Measurements from ENCODE around the gene JPH3. TPM values are rescaled to one million over a fixed set of nuclear protein-coding genes. Genes with fewer than 3 reads are reported as not detected.
A peak's percentile ranks its signal among the peaks of the same experiment; 100 is the strongest.

JPH3 gene
- total and polyA plus RNA-seq, 12 donors: 0.06 to 0.79 (median 0.10) TPM; not detected in 6

DNA sequence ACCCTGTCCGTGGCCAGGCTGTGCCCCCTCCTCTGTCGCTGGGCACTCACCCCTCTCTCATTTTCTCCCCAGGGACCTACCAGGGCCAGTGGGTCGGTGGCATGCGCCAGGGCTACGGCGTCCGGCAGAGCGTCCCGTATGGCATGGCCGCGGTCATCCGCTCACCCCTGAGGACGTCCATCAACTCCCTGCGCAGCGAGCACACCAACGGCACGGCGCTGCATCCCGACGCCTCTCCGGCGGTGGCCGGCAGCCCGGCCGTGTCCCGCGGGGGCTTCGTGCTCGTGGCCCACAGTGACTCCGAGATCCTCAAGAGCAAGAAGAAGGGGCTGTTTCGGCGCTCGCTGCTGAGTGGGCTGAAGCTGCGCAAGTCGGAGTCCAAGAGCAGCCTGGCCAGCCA lies 41.9 kb downstream of the JPH3 start:
- ATAC-seq (no peak), DNase-seq (no peak)
- 94 to 97% methylated on average over 35 of the region's 35 CpGs for WGBS, 2 donors
- TF ChIP-seq, protein P1, sequence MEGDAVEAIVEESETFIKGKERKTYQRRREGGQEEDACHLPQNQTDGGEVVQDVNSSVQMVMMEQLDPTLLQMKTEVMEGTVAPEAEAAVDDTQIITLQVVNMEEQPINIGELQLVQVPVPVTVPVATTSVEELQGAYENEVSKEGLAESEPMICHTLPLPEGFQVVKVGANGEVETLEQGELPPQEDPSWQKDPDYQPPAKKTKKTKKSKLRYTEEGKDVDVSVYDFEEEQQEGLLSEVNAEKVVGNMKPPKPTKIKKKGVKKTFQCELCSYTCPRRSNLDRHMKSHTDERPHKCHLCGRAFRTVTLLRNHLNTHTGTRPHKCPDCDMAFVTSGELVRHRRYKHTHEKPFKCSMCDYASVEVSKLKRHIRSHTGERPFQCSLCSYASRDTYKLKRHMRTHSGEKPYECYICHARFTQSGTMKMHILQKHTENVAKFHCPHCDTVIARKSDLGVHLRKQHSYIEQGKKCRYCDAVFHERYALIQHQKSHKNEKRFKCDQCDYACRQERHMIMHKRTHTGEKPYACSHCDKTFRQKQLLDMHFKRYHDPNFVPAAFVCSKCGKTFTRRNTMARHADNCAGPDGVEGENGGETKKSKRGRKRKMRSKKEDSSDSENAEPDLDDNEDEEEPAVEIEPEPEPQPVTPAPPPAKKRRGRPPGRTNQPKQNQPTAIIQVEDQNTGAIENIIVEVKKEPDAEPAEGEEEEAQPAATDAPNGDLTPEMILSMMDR (IDR thresholded peaks at IDR 0.05): no peak
- no peaks in the 10 kb centered on the region for H3K4me1 ChIP-seq
- no peaks in the 10 kb centered on the region for H3K36me3 ChIP-seq
- H3K27me3 ChIP-seq: peaks cover 7 to 57% (median 33%) of the 10 kb centered on the region in 7 donors
- intact Hi-C loops (cut with DNase I): no loop called here
- H3K4me3 ChIP-seq: no peak overlapping the region
- peaks cover 0 to 4% (median 0%) of the 10 kb centered on the region in 11 donors for H3K9me3 ChIP-seq
- H3K27ac ChIP-seq: no peak overlapping the region

DNA sequence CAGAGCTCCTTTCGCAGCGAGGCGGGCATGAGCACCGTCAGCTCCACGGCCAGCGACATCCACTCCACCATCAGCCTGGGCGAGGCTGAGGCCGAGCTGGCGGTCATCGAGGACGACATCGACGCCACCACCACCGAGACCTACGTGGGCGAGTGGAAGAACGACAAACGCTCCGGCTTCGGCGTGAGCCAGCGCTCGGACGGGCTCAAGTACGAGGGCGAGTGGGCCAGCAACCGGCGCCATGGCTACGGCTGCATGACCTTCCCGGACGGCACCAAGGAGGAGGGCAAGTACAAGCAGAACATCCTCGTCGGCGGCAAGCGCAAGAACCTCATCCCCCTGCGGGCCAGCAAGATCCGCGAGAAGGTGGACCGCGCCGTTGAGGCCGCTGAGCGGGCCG lies 42.3 kb downstream of the JPH3 start:
- no peaks in the 10 kb centered on the region for H3K4me1 ChIP-seq
- peaks cover 7 to 62% (median 37%) of the 10 kb centered on the region in 7 donors for H3K27me3 ChIP-seq
- intact Hi-C loops (cut with DNase I): no loop called here
- DNase-seq: no peak
- no peak overlapping the region for H3K4me3 ChIP-seq
- H3K36me3 ChIP-seq: no peaks in the 10 kb centered on the region
- H3K27ac ChIP-seq: no peak overlapping the region
- peaks cover 0 to 4% (median 0%) of the 10 kb centered on the region in 11 donors for H3K9me3 ChIP-seq
- ATAC-seq: no peak
- 97% methylated on average over 44 of the region's 44 CpGs for WGBS, 2 donors
- TF ChIP-seq, protein P1 (IDR thresholded peaks at IDR 0.05): no peak

DNA sequence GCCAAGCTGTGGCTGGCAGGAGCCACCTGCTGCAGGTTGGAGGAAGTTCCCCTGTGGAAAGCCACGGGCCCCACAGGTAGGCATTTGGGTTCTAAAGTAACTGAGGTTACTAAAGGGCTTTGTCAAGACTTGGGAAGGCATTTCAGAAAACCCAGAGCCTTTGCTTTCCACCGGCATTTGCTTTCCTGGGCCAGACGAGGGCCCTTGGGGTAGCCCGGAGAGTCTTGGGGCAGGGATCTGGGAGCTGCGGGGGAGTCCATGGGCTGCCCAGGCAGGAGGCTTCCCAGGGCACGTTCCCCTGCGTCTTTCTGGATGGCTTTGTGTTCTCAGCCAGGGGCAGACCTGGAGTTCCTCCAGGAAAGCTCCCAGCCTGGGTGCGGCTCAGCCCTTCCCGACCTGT lies 43.5 kb downstream of the JPH3 start:
- Histone ChIP-seq H3K4me3 (no peak overlapping the region), H3K27me3 (peaks cover 7 to 66% (median 32%) of the 10 kb centered on the region in 7 donors), H3K4me1 (no peaks in the 10 kb centered on the region), H3K9me3 (peaks cover 0 to 4% (median 0%) of the 10 kb centered on the region in 11 donors), H3K36me3 (no peaks in the 10 kb centered on the region), H3K27ac (no peak overlapping the region)
- TF ChIP-seq, protein P1 (IDR thresholded peaks at IDR 0.05): no peak
- ATAC-seq (no peak), DNase-seq (no peak)
- intact Hi-C loops (cut with DNase I): no loop called here
- 74 to 82% methylated on average over 9 of the region's 9 CpGs for WGBS, 2 donors

DNA sequence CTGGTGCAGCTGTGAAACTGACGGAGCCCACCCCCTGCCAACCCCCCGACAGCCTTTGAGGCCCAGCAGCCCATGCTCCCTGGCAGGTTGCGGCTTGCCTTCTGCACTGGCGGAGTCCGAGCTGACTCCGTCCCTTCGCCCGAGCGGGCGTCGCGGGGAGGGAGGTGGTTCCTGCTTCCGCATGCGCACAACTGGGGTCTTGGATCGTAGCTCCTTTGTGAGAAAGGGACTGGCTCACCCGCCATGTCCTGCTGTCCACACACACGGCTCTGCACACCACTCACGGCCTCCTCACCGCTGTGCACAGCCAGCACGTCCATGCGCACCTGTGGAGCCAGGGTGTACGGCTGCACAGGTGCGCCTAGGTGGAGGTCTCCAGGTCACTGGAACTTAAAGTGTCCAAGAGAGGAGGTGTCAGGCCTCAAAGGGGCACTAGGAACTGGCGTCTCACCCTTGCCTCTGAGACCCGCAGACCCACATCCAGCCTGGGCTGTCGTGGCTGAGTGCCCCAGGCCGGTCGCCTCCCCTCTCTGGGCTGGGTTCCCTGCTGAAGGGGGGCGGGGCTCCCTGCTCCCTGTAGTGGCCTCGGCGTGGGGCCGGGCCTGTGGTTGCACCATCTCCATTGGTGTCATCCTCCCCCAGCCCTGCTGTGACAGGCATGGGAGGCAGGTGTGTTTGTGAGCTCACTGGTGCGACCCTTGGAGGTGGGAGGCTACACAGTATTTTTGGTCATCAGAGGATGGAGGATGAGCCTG lies 45.3 kb downstream of the JPH3 start:
- Histone ChIP-seq H3K4me1 (no peaks in the 10 kb centered on the region), H3K4me3 (no peak overlapping the region), H3K27me3 (peaks cover 7 to 53% (median 26%) of the 10 kb centered on the region in 7 donors), H3K27ac (no peak overlapping the region), H3K36me3 (no peaks in the 10 kb centered on the region), H3K9me3 (peaks cover 0 to 4% (median 0%) of the 10 kb centered on the region in 11 donors)
- ATAC-seq (peak in 1 of 8 donors; percentile 32), DNase-seq (no peak)
- intact Hi-C loops (cut with DNase I): no loop called here
- TF ChIP-seq, protein P1 (IDR thresholded peaks at IDR 0.05): no peak
- WGBS, 2 donors: 81 to 85% methylated on average over 33 of the region's 33 CpGs

Measured in heart right ventricle (tissue), 16 donors.